ENCODE measurements around the gene DLGAP4. TPM values are rescaled to one million over a fixed set of nuclear protein-coding genes. Genes with fewer than 3 reads are reported as not detected.
"Not testable (repeated sequence)": the region's sequence is repeated elsewhere in the genome, so short reads cannot be mapped to it uniquely, and the experiment has no call there.

DLGAP4 gene
- total RNA-seq, 5 donors from 2014 or later (not counting 1 experiment from before 2014, with no cell fraction given) = 36.4 to 54.4 (median 43.9) TPM

DNA sequence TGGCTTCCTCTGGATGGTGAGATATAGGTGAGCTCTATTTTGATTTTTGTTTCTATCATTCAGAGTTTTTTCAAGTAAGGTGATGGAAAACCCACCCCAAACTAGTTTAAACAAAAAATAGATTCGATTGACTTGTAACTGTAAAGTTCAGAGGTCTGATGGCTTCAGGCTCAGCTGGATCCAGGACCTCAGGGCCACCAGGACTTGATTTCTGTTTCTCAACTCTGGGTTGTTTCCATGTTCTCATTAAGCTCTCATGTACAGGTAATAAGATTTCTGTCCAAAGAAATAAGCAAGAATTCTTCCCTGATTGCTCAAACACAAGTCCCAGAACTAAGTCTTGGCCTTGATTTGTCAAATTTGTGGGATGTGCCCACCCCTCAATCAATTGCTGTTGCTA is 67.0 kb downstream of the DLGAP4 start:
- H3K27ac ChIP-seq (ENCODE audit: low read length) = no peak overlapping the region
- Mint-ChIP-seq H3K9me3 (no peaks in the 10 kb centered on the region), H3K36me3 (no peaks in the 10 kb centered on the region), H3K4me1 (no peaks in the 10 kb centered on the region), H3K27ac (no peak overlapping the region), H3K27me3 (peaks cover 16 to 36% of the 10 kb centered on the region in 2 donors), H3K4me3 (no peak overlapping the region)
- H3K27me3 ChIP-seq (replicated peaks in 1 of 2; ENCODE audit: control insufficient read depth in 2 of 2, extremely low read depth in 1 of 2, insufficient read depth in 2 of 2, low read length in 1 of 2) = peaks cover 0 to 26% of the 10 kb centered on the region in 2 experiments
- H3K4me1 ChIP-seq (ENCODE audit: control insufficient read depth in 1 of 2, extremely low read depth in 1 of 2, insufficient read depth in 2 of 2, low read length in 2 of 2) = no peaks in the 10 kb centered on the region
- no peak for ATAC-seq (replicated peaks in 1 of 4)
- ChIA-PET CTCF (no interaction called here), POLR2A (no interaction called here)
- H3K36me3 ChIP-seq (ENCODE audit: control insufficient read depth in 2 of 2, extremely low read depth in 1 of 2, insufficient read depth in 1 of 2, low read length in 1 of 2) = no peaks in the 10 kb centered on the region
- H3K4me3 ChIP-seq (ENCODE audit: control insufficient read depth in 1 of 2, extremely low read depth in 1 of 2, low read length in 1 of 2) = no peak overlapping the region
- no peak for DNase-seq
- no CpG with 5 or more reads among the region's 1 CpG for WGBS (ENCODE audit: insufficient coverage)
- no peaks in the 10 kb centered on the region for H3K9me3 ChIP-seq

GRCh38 chr20:36374995-36375394 is 68.9 kb downstream of the DLGAP4 start:
- DNase-seq (no peak), ATAC-seq (replicated peaks in 1 of 4) (no peak)
- POLR2A ChIA-PET = no interaction called here
- Histone ChIP-seq H3K27ac (ENCODE audit: low read length) (no peak overlapping the region), H3K4me1 (ENCODE audit: control insufficient read depth in 1 of 2, extremely low read depth in 1 of 2, insufficient read depth in 2 of 2, low read length in 2 of 2) (no peaks in the 10 kb centered on the region), H3K4me3 (ENCODE audit: control insufficient read depth in 1 of 2, extremely low read depth in 1 of 2, low read length in 1 of 2) (no peak overlapping the region), H3K36me3 (ENCODE audit: control insufficient read depth in 2 of 2, extremely low read depth in 1 of 2, insufficient read depth in 1 of 2, low read length in 1 of 2) (no peaks in the 10 kb centered on the region), H3K27me3 (replicated peaks in 1 of 2; ENCODE audit: control insufficient read depth in 2 of 2, extremely low read depth in 1 of 2, insufficient read depth in 2 of 2, low read length in 1 of 2) (peaks cover 0 to 28% of the 10 kb centered on the region in 2 experiments), H3K9me3 (no peaks in the 10 kb centered on the region)
- H3K4me3 Mint-ChIP-seq = no peak overlapping the region
- no peaks in the 10 kb centered on the region for H3K36me3 Mint-ChIP-seq
- H3K27ac Mint-ChIP-seq = no peak overlapping the region
- H3K9me3 Mint-ChIP-seq = no peaks in the 10 kb centered on the region
- no peaks in the 10 kb centered on the region for H3K4me1 Mint-ChIP-seq
- H3K27me3 Mint-ChIP-seq = peaks cover 32 to 54% of the 10 kb centered on the region in 2 donors
- WGBS (ENCODE audit: insufficient coverage) = 82% methylated on average over 3 of the region's 4 CpGs
- CTCF ChIA-PET = interaction anchor here in 1 of 2 donors (0.5 kb wide), 1 partner anchor 1196 kb away, joined by 8 read pairs; no protein-coding TSS in a partner anchor

- ChIA-PET POLR2A (no interaction called here), CTCF (no interaction called here)
- peaks cover 31 to 54% of the 10 kb centered on the region in 2 donors for H3K27me3 Mint-ChIP-seq
Observed at GRCh38 chr20:36377348-36378326, 71.5 kb downstream of the DLGAP4 start.

GRCh38 chr20:36378686-36379085 is 72.5 kb downstream of the DLGAP4 start:
- no peaks in the 10 kb centered on the region for H3K9me3 Mint-ChIP-seq
- ChIA-PET CTCF (no interaction called here), POLR2A (no interaction called here)
- H3K27ac Mint-ChIP-seq = no peak overlapping the region
- H3K4me3 ChIP-seq (ENCODE audit: control insufficient read depth in 1 of 2, extremely low read depth in 1 of 2, low read length in 1 of 2) = no peak overlapping the region
- no peaks in the 10 kb centered on the region for H3K36me3 Mint-ChIP-seq
- H3K36me3 ChIP-seq (ENCODE audit: control insufficient read depth in 2 of 2, extremely low read depth in 1 of 2, insufficient read depth in 1 of 2, low read length in 1 of 2) = no peaks in the 10 kb centered on the region
- no peaks in the 10 kb centered on the region for H3K4me1 ChIP-seq (ENCODE audit: control insufficient read depth in 1 of 2, extremely low read depth in 1 of 2, insufficient read depth in 2 of 2, low read length in 2 of 2)
- no peak for ATAC-seq (replicated peaks in 1 of 4)
- H3K27ac ChIP-seq (ENCODE audit: low read length) = no peak overlapping the region
- H3K27me3 Mint-ChIP-seq = peaks cover 31 to 61% of the 10 kb centered on the region in 2 donors
- no peaks in the 10 kb centered on the region for H3K4me1 Mint-ChIP-seq
- 71% methylated on average over 9 of the region's 9 CpGs for WGBS (ENCODE audit: insufficient coverage)
- DNase-seq = no peak
- peaks cover 0 to 33% of the 10 kb centered on the region in 2 experiments for H3K27me3 ChIP-seq (replicated peaks in 1 of 2; ENCODE audit: control insufficient read depth in 2 of 2, extremely low read depth in 1 of 2, insufficient read depth in 2 of 2, low read length in 1 of 2)
- H3K9me3 ChIP-seq = no peaks in the 10 kb centered on the region
- H3K4me3 Mint-ChIP-seq = no peak overlapping the region

More at GRCh38 chr20:36377348-36378326, 71.5 kb downstream of the DLGAP4 start:
- DNase-seq = no peak
- Histone ChIP-seq H3K4me3 (ENCODE audit: control insufficient read depth in 1 of 2, extremely low read depth in 1 of 2, low read length in 1 of 2) (no peak overlapping the region), H3K27me3 (replicated peaks in 1 of 2; ENCODE audit: control insufficient read depth in 2 of 2, extremely low read depth in 1 of 2, insufficient read depth in 2 of 2, low read length in 1 of 2) (peaks cover 0 to 33% of the 10 kb centered on the region in 2 experiments), H3K9me3 (no peaks in the 10 kb centered on the region), H3K4me1 (ENCODE audit: control insufficient read depth in 1 of 2, extremely low read depth in 1 of 2, insufficient read depth in 2 of 2, low read length in 2 of 2) (no peaks in the 10 kb centered on the region), H3K27ac (ENCODE audit: low read length) (no peak overlapping the region), H3K36me3 (ENCODE audit: control insufficient read depth in 2 of 2, extremely low read depth in 1 of 2, insufficient read depth in 1 of 2, low read length in 1 of 2) (no peaks in the 10 kb centered on the region)
- no peak overlapping the region for H3K27ac Mint-ChIP-seq
- 46% methylated on average over 15 of the region's 22 CpGs for whole genome bisulfite sequencing (ENCODE audit: insufficient coverage)
- no peak overlapping the region for H3K4me3 Mint-ChIP-seq
- no peaks in the 10 kb centered on the region for H3K36me3 Mint-ChIP-seq
- no peak for ATAC-seq (replicated peaks in 1 of 4)
- H3K4me1 Mint-ChIP-seq = no peaks in the 10 kb centered on the region
- H3K9me3 Mint-ChIP-seq = no peaks in the 10 kb centered on the region

GRCh38 chr20:36379914-36380313 is 73.8 kb downstream of the DLGAP4 start:
- peaks cover 0 to 39% of the 10 kb centered on the region in 2 experiments for H3K27me3 ChIP-seq (replicated peaks in 1 of 2; ENCODE audit: control insufficient read depth in 2 of 2, extremely low read depth in 1 of 2, insufficient read depth in 2 of 2, low read length in 1 of 2)
- no CpG with 5 or more reads among the region's 1 CpG for WGBS (ENCODE audit: insufficient coverage)
- H3K36me3 Mint-ChIP-seq; H3K27ac Mint-ChIP-seq; POLR2A ChIA-PET; H3K4me1 ChIP-seq (ENCODE audit: control insufficient read depth in 1 of 2, extremely low read depth in 1 of 2, insufficient read depth in 2 of 2, low read length in 2 of 2); H3K4me1 Mint-ChIP-seq; H3K4me3 ChIP-seq (ENCODE audit: control insufficient read depth in 1 of 2, extremely low read depth in 1 of 2, low read length in 1 of 2); H3K9me3 Mint-ChIP-seq; ATAC-seq (replicated peaks in 1 of 4); H3K27ac ChIP-seq (ENCODE audit: low read length); DNase-seq; H3K9me3 ChIP-seq; CTCF ChIA-PET; H3K4me3 Mint-ChIP-seq; H3K36me3 ChIP-seq (ENCODE audit: control insufficient read depth in 2 of 2, extremely low read depth in 1 of 2, insufficient read depth in 1 of 2, low read length in 1 of 2): not testable (repeated sequence)
- peaks cover 32 to 56% of the 10 kb centered on the region in 2 donors for H3K27me3 Mint-ChIP-seq

GRCh38 chr20:36384022-36384619 is 78.0 kb downstream of the DLGAP4 start:
- H3K4me1 Mint-ChIP-seq = no peaks in the 10 kb centered on the region
- POLR2A ChIA-PET = no interaction called here
- H3K27me3 ChIP-seq (replicated peaks in 1 of 2; ENCODE audit: control insufficient read depth in 2 of 2, extremely low read depth in 1 of 2, insufficient read depth in 2 of 2, low read length in 1 of 2) = peaks cover 0 to 28% of the 10 kb centered on the region in 2 experiments
- no peak overlapping the region for H3K27ac ChIP-seq (ENCODE audit: low read length)
- DNase-seq (peak in 24 of 35 experiments; percentile 4 to 43 (median 21)), ATAC-seq (replicated peaks in 1 of 4) (peak in 1 of 4 experiments; percentile 34)
- H3K27me3 Mint-ChIP-seq = peaks cover 20 to 31% of the 10 kb centered on the region in 2 donors
- H3K36me3 Mint-ChIP-seq = no peaks in the 10 kb centered on the region
- WGBS (ENCODE audit: insufficient coverage) = 2% methylated on average over 5 of the region's 6 CpGs
- H3K36me3 ChIP-seq (ENCODE audit: control insufficient read depth in 2 of 2, extremely low read depth in 1 of 2, insufficient read depth in 1 of 2, low read length in 1 of 2) = no peaks in the 10 kb centered on the region
- no peak overlapping the region for H3K4me3 ChIP-seq (ENCODE audit: control insufficient read depth in 1 of 2, extremely low read depth in 1 of 2, low read length in 1 of 2)
- CTCF ChIA-PET = interaction anchor here in 1 of 2 donors (0.7 kb wide), 1 partner anchor 177 kb away, joined by 3 read pairs; no protein-coding TSS in a partner anchor
- H3K9me3 Mint-ChIP-seq = no peaks in the 10 kb centered on the region
- H3K27ac Mint-ChIP-seq = no peak overlapping the region
- no peak overlapping the region for H3K4me3 Mint-ChIP-seq
- no peaks in the 10 kb centered on the region for H3K9me3 ChIP-seq
- H3K4me1 ChIP-seq (ENCODE audit: control insufficient read depth in 1 of 2, extremely low read depth in 1 of 2, insufficient read depth in 2 of 2, low read length in 2 of 2) = no peaks in the 10 kb centered on the region
